HepG2 (cell line): ENCODE results near the gene DPEP1. TPM values are rescaled to one million over a fixed set of nuclear protein-coding genes. Genes with fewer than 3 reads are reported as not detected.

ENCODE experiments used
- ATAC-seq: fragments of 200-7000 bp; cut with Tn5 transposase; 3 replicates; pipeline ENCODE4 v1.9.1; 2020; ENCODE audit warnings: mild to moderate bottlenecking, moderate library complexity
- BruUV-seq: library from RNA; stranded (reverse); fragments of 400-500 nt; replicated peaks from 2 replicates; lab custom pipeline; 2021; lab: Mats Ljungman, UMichigan
- CTCF ChIA-PET: fragments of 300-600 bp; formaldehyde crosslinking; extraction: SDS; loops from one replicate; lab custom pipeline; 2021; ENCODE audit warnings: low total read pairs, inconsistent platforms, low intra/inter-chr PET ratio; lab: Yijun Ruan, JAX
- POLR2A ChIA-PET: fragments of 350-600 bp; sonication (Branson Sonifier 250); formaldehyde crosslinking; loops from one replicate; lab custom pipeline; 2020; ENCODE audit warnings: antibody characterized with exemption, inconsistent platforms; lab: Yijun Ruan, JAX
- DNase-seq: peaks from one replicate; pipeline ENCODE4 v3.0.0-alpha.2; 2015; ENCODE audit warnings: low spot score
- FAIRE-seq: peaks from 3 replicates; lab custom pipeline; 2011; peaks lifted over from hg19 to GRCh38; lab: Jason Lieb, UNC
- H2AFZ ChIP-seq: one replicate; pipeline ENCODE4 v1.6.1; 2011; ENCODE audit warnings: low read length, inconsistent platforms
- H3K27ac ChIP-seq: fragments of 300-600 bp; 3 replicates; pipeline ENCODE4 v1.8.0; 2011; ENCODE audit warnings: mixed run types, mild to moderate bottlenecking, mixed read lengths, low read length, inconsistent platforms; ENCODE audit not compliant: insufficient read depth; ENCODE audit errors: extremely low read length
- H3K27me3 ChIP-seq, 2 experiments: fragments of 200-600 bp in 1 of 2; 2 replicates in 1 of 2; 3 replicates in 1 of 2; pipeline versions ENCODE4 v1.6.0 to v1.8.0; 2011; ENCODE audit warnings: low read length in 2 of 2, mild to moderate bottlenecking in 2 of 2, moderate library complexity in 2 of 2, inconsistent platforms in 1 of 2; ENCODE audit not compliant: insufficient read depth in 2 of 2, control insufficient read depth in 1 of 2
- H3K36me3 ChIP-seq, 2 experiments: fragments of 200-600 bp in 1 of 2; replicated peaks in 1 of 2; 2 replicates in 1 of 2; 3 replicates in 1 of 2; pipeline versions ENCODE4 v1.5.1 to v1.8.0; 2011; ENCODE audit warnings: low read length in 2 of 2, inconsistent platforms in 1 of 2; ENCODE audit not compliant: insufficient read depth in 2 of 2, control insufficient read depth in 1 of 2
- H3K4me1 ChIP-seq: 2 replicates; pipeline ENCODE4 v1.5.1; 2012; ENCODE audit warnings: low read length, inconsistent platforms; ENCODE audit not compliant: insufficient read depth
- H3K4me2 ChIP-seq: 2 replicates; pipeline ENCODE4 v1.6.0; 2011; ENCODE audit warnings: low read depth, low read length, inconsistent platforms
- H3K4me3 ChIP-seq, 3 experiments: fragments of 200-600 bp in 1 of 3; sonication (generic), shearing (Covaris generic) in 1 of 3; replicated peaks in 1 of 3; 2 replicates each; pipeline ENCODE4 v1.5.1; 2011 to 2016; ENCODE audit warnings: low read length in 3 of 3, inconsistent platforms in 2 of 3, low read depth in 2 of 3, mild to moderate bottlenecking in 2 of 3, control low read depth in 1 of 3, mixed read lengths in 1 of 3; ENCODE audit not compliant: insufficient read depth in 1 of 3
- H3K79me2 ChIP-seq: one replicate; pipeline ENCODE4 v1.6.1; 2011; ENCODE audit warnings: low read length, inconsistent platforms; ENCODE audit not compliant: insufficient read depth
- H3K9ac ChIP-seq: 2 replicates; pipeline ENCODE4 v1.6.0; 2011; ENCODE audit warnings: mild to moderate bottlenecking, low read depth, low read length, inconsistent platforms; ENCODE audit not compliant: insufficient read depth
- H3K9me3 ChIP-seq: 2 replicates; pipeline ENCODE4 v1.5.1; 2012; ENCODE audit warnings: mild to moderate bottlenecking, low read length
- H4K20me1 ChIP-seq: 2 replicates; pipeline ENCODE4 v1.6.0; 2011; ENCODE audit warnings: inconsistent platforms, mild to moderate bottlenecking, low read length, moderate library complexity; ENCODE audit not compliant: insufficient read depth
- GTF2F1 ChIP-seq: fragments of 150-350 bp; IDR thresholded peaks from 2 replicates; pipeline ENCODE4 v1.6.1; 2014; ENCODE audit warnings: low read length
- HNRNPL ChIP-seq: fragments of 200-400 bp; formaldehyde crosslinking; IDR thresholded peaks from 2 replicates; pipeline ENCODE4 v1.6.1; 2017; ENCODE audit warnings: mild to moderate bottlenecking, low read depth, low read length
- MAFF ChIP-seq: IDR thresholded peaks from 2 replicates; pipeline ENCODE4 v1.6.1; 2011; ENCODE audit warnings: low read depth, low read length, improper control_type of control experiment
- ZNF230 ChIP-seq: sonication (generic); formaldehyde crosslinking; IDR thresholded peaks from 2 replicates; pipeline ENCODE4 v1.4.0; 2020; ENCODE audit warnings: mild to moderate bottlenecking, missing genetic modification reagents
- ZNF496 ChIP-seq: sonication (generic); formaldehyde crosslinking; IDR thresholded peaks from 2 replicates; pipeline ENCODE4 v1.8.1; 2023; ENCODE audit warnings: mild to moderate bottlenecking, moderate library complexity, missing genetic modification reagents; ENCODE audit not compliant: insufficient replicate concordance
- WGBS: methylation state at CpG from one replicate; pipeline ENCODE4 v1.1.6; 2017; ENCODE audit warnings: low lambda C conversion rate; 5-methylcytosine and 5-hydroxymethylcytosine counted together
- in situ Hi-C: cut with HindIII; loops from 2 replicates; pipeline ENCODE4 v1.10.0; 2017; ENCODE audit warnings: low pct_unique_long_range_greater_than_20kb; ENCODE audit not compliant: extremely low pct_ligation_motif_present
- intact Hi-C: fragments of 100-400 bp; cut with micrococcal nuclease; formaldehyde crosslinking; loops from one replicate; pipeline ENCODE4 v1.10.0; 2022; ENCODE audit not compliant: unreplicated experiment
- polyA plus RNA-seq, 8 experiments: library from polyadenylated mRNA; depleted of rRNA in 3 of 8; stranded (reverse) in 7 of 8; unstranded in 1 of 8; fragments of >200 nt; fragmentation: Illumina TruSeq in 4 of 8; extraction: Trizol in 4 of 8; gene quantifications; 2 replicates each; pipeline versions ENCODE4 v1.2.1 to v1.2.3, GENCODE V29; 2011 to 2016; ENCODE audit warnings: low read depth in 4 of 8, missing spikeins in 1 of 8, mixed read lengths in 1 of 8; ENCODE audit not compliant: insufficient read depth in 1 of 8
- total RNA-seq, 5 experiments: library from RNA; depleted of rRNA; stranded (reverse); fragments of >200 nt; fragmentation: Illumina TruSeq; extraction: Trizol; gene quantifications; 2 replicates each; pipeline ENCODE4 v1.2.3, GENCODE V29; 2016; ENCODE audit warnings: low read depth in 1 of 5
- TF ChIP-seq, protein P1 (sequence below), 2 experiments: sonication (generic) in 1 of 2; formaldehyde crosslinking in 1 of 2; IDR thresholded peaks; 2 replicates each; pipeline versions ENCODE4 v1.6.1 to v1.9.0; 2014 to 2022; ENCODE audit warnings: antibody characterized with exemption in 1 of 2, borderline replicate concordance in 1 of 2, inconsistent platforms in 1 of 2, low read depth in 1 of 2, missing genetic modification reagents in 1 of 2
- TF ChIP-seq, protein P2 (sequence below): sonication (generic); formaldehyde crosslinking; IDR thresholded peaks from 2 replicates; pipeline ENCODE4 v1.4.0; 2020; ENCODE audit warnings: missing genetic modification reagents, borderline replicate concordance
- TF ChIP-seq, protein P3 (sequence below): sonication (generic); formaldehyde crosslinking; conservative IDR thresholded peaks from 2 replicates; pipeline ENCODE4 v1.4.0; 2020; ENCODE audit warnings: missing genetic modification reagents
- TF ChIP-seq, protein P4 (sequence below): sonication (generic); formaldehyde crosslinking; IDR thresholded peaks from 2 replicates; pipeline ENCODE4 v1.8.0; 2022; ENCODE audit warnings: mild to moderate bottlenecking, missing genetic modification reagents, borderline replicate concordance

The DPEP1 gene
- total and polyA plus RNA-seq, 2 of the 13 experiments (the other 11 are each of a cell fraction or from before 2014, with no cell fraction given): 37.6 to 52.2 TPM

DNA sequence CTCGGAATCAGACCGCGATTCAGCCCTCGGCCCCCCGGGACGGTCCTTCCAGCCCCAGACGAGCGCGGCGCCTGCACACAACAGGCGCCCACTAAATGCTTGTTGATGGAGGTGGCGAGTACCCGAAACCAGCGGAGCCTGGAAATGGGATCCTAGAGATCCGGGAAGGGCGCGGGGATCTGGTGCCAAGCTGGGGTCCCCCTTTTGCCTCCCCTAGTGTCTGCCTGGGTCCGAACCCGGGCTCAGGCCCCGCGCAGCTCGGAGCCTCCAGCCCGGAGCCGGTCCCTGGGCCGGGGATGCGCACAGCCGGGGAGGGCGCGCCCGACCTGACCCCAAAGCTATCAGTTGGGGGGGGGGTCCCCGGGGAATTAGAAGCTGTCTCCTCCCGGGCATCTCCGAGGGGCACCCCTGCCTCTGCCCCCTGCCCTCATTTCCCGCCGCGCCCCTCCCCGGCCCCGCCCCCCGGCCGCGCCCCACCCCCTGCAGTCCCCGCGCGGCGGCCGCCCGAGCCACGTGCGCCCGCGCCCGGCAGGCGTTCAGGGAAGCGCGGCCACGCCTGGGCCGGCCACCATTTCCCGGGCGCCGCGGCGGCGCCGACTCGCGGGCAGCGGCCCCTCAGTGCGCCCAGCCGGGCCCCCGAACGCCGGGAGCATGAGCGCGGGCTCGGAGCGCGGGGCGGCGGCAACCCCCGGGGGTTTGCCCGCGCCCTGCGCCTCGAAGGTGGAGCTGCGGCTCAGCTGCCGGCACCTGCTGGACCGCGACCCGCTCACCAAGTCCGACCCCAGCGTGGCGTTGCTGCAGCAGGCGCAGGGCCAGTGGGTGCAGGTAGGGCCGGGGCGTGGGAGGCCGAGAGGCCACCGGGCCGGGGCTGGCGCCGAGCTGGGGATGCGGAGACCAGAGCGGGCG is 37.9 kb upstream of the DPEP1 start, which contains the start of gene CPNE7:
CPNE7 (plus strand) TSS at position 512 of the 906 bp plus-strand sequence; CDS start at position 652, 140 bp downstream.
- ChIA-PET POLR2A (interaction anchor here (1.3 kb wide), 1 partner anchor 10 kb away, joined by 4 read pairs; no protein-coding TSS in a partner anchor), CTCF (no interaction called here)
- Histone ChIP-seq H3K4me1 (peaks cover 28% of the 10 kb centered on the region), H3K4me2 (no peak within 1 kb of the TSS), H3K9me3 (no peaks in the 10 kb centered on the region), H2AFZ (no peak within 1 kb of the TSS), H3K27me3 (peaks cover 0 to 5% of the 10 kb centered on the region in 2 experiments; a peak in 1 of 5 replicates), H3K79me2 (no peaks in the 10 kb centered on the region), H3K36me3 (no peaks in the 10 kb centered on the region), H3K4me3 (no peak within 1 kb of the TSS), H3K27ac (no peak within 1 kb of the TSS), H4K20me1 (no peaks in the 10 kb centered on the region), H3K9ac (no peak within 1 kb of the TSS)
- no peak for ATAC-seq
- WGBS: 82% methylated on average over 72 of the region's 103 CpGs
- intact Hi-C loops (no loop called here), in situ Hi-C loops (no loop called here)
- no peak for FAIRE-seq
- no TSS peak for BruUV-seq
- no peak for DNase-seq
- TF ChIP-seq ZNF230: no peak
- no peak for TF ChIP-seq HNRNPL
- TF ChIP-seq ZNF496: no peak
- TF ChIP-seq, protein P1, sequence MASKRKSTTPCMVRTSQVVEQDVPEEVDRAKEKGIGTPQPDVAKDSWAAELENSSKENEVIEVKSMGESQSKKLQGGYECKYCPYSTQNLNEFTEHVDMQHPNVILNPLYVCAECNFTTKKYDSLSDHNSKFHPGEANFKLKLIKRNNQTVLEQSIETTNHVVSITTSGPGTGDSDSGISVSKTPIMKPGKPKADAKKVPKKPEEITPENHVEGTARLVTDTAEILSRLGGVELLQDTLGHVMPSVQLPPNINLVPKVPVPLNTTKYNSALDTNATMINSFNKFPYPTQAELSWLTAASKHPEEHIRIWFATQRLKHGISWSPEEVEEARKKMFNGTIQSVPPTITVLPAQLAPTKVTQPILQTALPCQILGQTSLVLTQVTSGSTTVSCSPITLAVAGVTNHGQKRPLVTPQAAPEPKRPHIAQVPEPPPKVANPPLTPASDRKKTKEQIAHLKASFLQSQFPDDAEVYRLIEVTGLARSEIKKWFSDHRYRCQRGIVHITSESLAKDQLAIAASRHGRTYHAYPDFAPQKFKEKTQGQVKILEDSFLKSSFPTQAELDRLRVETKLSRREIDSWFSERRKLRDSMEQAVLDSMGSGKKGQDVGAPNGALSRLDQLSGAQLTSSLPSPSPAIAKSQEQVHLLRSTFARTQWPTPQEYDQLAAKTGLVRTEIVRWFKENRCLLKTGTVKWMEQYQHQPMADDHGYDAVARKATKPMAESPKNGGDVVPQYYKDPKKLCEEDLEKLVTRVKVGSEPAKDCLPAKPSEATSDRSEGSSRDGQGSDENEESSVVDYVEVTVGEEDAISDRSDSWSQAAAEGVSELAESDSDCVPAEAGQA (IDR thresholded peaks at IDR 0.05; ENCODE audit: low read depth): no peak
- TF ChIP-seq, protein P1 (CRISPR knock-in tag; IDR thresholded peaks at IDR 0.05; ENCODE audit: borderline replicate concordance): no peak
- TF ChIP-seq GTF2F1: no peak
- no peak for TF ChIP-seq MAFF
- TF ChIP-seq, protein P2, sequence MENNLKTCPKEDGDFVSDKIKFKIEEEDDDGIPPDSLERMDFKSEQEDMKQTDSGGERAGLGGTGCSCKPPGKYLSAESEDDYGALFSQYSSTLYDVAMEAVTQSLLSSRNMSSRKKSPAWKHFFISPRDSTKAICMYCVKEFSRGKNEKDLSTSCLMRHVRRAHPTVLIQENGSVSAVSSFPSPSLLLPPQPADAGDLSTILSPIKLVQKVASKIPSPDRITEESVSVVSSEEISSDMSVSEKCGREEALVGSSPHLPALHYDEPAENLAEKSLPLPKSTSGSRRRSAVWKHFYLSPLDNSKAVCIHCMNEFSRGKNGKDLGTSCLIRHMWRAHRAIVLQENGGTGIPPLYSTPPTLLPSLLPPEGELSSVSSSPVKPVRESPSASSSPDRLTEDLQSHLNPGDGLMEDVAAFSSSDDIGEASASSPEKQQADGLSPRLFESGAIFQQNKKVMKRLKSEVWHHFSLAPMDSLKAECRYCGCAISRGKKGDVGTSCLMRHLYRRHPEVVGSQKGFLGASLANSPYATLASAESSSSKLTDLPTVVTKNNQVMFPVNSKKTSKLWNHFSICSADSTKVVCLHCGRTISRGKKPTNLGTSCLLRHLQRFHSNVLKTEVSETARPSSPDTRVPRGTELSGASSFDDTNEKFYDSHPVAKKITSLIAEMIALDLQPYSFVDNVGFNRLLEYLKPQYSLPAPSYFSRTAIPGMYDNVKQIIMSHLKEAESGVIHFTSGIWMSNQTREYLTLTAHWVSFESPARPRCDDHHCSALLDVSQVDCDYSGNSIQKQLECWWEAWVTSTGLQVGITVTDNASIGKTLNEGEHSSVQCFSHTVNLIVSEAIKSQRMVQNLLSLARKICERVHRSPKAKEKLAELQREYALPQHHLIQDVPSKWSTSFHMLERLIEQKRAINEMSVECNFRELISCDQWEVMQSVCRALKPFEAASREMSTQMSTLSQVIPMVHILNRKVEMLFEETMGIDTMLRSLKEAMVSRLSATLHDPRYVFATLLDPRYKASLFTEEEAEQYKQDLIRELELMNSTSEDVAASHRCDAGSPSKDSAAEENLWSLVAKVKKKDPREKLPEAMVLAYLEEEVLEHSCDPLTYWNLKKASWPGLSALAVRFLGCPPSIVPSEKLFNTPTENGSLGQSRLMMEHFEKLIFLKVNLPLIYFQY: no peak
- TF ChIP-seq, protein P3, sequence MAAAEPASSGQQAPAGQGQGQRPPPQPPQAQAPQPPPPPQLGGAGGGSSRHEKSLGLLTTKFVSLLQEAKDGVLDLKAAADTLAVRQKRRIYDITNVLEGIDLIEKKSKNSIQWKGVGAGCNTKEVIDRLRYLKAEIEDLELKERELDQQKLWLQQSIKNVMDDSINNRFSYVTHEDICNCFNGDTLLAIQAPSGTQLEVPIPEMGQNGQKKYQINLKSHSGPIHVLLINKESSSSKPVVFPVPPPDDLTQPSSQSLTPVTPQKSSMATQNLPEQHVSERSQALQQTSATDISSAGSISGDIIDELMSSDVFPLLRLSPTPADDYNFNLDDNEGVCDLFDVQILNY (CRISPR knock-in tag): no peak
- TF ChIP-seq, protein P4, sequence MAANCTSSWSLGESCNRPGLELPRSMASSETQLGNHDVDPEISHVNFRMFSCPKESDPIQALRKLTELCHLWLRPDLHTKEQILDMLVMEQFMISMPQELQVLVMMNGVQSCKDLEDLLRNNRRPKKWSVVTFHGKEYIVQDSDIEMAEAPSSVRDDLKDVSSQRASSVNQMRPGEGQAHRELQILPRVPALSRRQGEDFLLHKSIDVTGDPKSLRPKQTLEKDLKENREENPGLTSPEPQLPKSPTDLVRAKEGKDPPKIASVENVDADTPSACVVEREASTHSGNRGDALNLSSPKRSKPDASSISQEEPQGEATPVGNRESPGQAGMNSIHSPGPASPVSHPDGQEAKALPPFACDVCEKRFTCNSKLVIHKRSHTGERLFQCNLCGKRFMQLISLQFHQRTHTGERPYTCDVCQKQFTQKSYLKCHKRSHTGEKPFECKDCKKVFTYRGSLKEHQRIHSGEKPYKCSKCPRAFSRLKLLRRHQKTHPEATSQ: no peak
